GM13977 (cell line): ENCODE results near the gene TAF6.
A peak's percentile ranks its signal among the peaks of the same experiment; 100 is the strongest.

Source experiments
- DNase-seq: peaks from one replicate; pipeline ENCODE4 v3.0.0; 2012; ENCODE audit warnings: low spot score
- in situ Hi-C: fragments of 300-500 bp; cut with MboI; formaldehyde crosslinking; loops from one replicate; pipeline ENCODE4 v1.12.0; 2022; ENCODE audit warnings: low sequenced_read_pairs, low pct_unique_long_range_greater_than_20kb, mixed read lengths, inconsistent platforms; ENCODE audit not compliant: unreplicated experiment
- TF ChIP-seq, protein P1 (sequence below): IDR thresholded peaks from 2 replicates; pipeline ENCODE4 v1.5.1; 2012; ENCODE audit warnings: mild to moderate bottlenecking, control low read depth; ENCODE audit not compliant: insufficient read depth; ENCODE audit errors: extremely low read depth, missing control alignments

TAF6 gene

DNA sequence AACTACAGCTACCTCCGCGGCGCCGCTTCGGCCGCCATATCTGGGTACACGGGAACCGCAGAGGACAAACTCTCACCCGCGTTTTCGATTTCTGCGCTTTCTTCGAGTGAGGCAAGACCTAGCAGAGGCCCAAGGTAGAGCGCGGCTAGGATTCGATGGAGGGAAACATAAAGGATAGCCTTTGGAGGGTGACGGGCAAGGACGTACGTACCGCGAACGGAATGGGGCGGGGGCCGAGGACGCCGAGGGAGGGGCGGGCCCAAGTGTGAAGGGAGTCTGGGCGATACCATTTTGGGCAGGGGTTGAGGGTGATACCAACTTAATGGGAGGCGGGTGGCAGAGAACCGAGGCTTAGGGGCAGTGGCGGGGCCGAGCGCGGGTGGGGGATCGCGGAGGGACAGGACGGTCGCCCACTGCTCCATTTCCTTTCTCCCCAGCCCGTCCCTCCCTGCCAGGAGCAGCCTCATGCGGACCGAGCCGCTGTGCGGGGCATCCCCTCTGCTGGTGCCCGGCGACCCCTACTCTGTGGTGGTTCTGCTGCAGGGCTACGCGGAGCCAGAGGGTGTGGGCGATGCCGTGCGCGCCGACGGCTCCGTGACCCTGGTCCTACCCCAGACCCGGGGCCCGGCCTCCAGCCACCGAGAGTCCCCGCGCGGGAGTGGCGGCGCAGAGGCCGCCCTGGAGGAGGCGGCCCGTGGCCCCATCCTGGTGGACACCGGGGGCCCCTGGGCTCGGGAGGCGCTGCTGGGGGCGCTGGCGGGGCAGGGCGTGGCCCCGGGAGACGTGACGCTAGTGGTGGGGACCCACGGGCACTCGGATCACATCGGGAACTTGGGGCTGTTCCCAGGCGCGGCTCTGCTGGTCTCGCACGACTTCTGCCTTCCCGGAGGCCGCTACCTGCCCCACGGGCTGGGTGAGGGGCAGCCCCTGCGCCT is 8.0 kb upstream of the TAF6 start, which contains the start of gene MBLAC1:
MBLAC1 (plus strand) TSS at position 37 of the 935 bp plus-strand sequence; CDS start at position 466, 429 bp downstream.
- DNase-seq = peak; percentile 92
- in situ Hi-C loops = no loop called here
- TF ChIP-seq, protein P1, sequence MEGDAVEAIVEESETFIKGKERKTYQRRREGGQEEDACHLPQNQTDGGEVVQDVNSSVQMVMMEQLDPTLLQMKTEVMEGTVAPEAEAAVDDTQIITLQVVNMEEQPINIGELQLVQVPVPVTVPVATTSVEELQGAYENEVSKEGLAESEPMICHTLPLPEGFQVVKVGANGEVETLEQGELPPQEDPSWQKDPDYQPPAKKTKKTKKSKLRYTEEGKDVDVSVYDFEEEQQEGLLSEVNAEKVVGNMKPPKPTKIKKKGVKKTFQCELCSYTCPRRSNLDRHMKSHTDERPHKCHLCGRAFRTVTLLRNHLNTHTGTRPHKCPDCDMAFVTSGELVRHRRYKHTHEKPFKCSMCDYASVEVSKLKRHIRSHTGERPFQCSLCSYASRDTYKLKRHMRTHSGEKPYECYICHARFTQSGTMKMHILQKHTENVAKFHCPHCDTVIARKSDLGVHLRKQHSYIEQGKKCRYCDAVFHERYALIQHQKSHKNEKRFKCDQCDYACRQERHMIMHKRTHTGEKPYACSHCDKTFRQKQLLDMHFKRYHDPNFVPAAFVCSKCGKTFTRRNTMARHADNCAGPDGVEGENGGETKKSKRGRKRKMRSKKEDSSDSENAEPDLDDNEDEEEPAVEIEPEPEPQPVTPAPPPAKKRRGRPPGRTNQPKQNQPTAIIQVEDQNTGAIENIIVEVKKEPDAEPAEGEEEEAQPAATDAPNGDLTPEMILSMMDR = no peak

DNA sequence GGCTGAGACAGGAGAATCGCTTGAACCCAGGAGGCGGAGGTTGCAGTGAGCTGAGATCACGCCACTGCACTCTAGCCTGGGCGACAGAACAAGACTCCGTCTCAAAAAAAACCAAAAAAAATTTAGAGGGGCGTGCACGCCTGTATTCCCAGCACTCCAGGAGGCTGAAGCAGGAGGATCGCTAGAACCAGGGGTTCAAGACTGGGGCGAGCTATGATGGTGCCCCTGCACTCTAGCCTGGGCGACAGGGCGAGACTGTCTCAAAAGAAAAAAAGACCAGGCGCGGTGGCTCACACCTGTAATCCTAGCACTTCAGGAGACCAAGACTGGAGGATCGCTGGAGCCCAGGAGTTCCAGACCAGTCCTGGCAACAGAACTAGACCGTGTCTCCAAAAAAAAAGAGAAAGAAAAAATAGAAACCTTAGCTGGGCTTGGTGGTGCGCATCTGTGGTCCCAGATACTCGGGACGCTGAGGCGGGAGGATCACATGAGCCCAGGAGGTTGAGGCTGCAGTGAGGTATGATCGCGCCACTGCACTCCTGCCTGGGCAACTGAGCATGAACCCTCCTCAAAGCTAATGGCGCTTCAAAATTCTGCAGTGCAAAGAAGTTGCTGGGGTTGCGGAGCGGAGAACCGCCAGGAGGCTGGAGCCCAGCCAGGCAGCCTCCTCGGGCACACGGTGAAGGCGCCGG is 7.2 kb upstream of the TAF6 start:
- DNase-seq = no peak
- in situ Hi-C loops = no loop called here

DNA sequence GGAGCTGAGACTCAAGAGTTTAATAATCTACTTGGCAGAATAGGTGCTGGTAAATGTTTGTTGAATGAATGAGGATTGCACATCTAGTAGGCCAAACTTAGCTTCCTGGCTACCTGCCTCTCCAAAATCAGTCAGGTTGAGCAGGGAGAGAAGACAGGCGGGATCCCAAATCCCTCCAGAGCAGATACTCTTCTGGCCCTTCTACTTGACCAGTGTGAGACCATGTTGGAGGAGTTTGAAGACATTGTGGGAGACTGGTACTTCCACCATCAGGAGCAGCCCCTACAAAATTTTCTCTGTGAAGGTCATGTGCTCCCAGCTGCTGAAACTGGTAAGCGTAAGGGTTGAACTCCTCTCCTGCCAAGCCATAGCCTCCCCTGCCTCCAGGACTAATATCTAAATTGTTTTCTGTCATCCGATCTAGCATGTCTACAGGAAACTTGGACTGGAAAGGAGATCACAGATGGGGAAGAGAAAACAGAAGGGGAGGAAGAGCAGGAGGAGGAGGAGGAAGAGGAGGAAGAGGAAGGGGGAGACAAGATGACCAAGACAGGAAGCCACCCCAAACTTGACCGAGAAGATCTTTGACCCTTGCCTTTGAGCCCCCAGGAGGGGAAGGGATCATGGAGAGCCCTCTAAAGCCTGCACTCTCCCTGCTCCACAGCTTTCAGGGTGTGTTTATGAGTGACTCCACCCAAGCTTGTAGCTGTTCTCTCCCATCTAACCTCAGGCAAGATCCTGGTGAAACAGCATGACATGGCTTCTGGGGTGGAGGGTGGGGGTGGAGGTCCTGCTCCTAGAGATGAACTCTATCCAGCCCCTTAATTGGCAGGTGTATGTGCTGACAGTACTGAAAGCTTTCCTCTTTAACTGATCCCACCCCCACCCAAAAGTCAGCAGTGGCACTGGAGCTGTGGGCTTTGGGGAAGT is 5.4 kb upstream of the TAF6 start:
- in situ Hi-C loops = no loop called here
- TF ChIP-seq, protein P1 = no peak
- no peak for DNase-seq

More for the DNA sequence above, 7.2 kb upstream of the TAF6 start:
- TF ChIP-seq, protein P1 = no peak

DNA sequence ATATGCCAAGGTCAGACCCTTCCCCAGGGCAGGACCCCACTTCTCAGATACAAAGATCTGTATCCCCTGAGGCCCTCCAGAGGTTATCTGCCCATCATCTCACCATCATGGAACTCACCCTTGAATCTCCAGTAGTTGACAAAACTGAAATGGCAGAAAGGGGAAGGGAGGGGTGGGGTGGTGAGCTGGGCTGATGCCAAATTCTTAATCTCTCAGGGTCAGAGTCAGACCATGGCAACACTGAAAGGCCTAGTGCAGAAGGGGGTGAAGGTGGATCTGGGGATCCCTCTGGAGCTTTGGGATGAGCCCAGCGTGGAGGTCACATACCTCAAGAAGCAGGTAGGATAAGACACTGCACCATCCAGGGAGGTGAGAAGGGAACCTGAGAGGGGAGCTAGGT is 3.4 kb upstream of the TAF6 start:
- in situ Hi-C loops = no loop called here
- DNase-seq = no peak

DNA sequence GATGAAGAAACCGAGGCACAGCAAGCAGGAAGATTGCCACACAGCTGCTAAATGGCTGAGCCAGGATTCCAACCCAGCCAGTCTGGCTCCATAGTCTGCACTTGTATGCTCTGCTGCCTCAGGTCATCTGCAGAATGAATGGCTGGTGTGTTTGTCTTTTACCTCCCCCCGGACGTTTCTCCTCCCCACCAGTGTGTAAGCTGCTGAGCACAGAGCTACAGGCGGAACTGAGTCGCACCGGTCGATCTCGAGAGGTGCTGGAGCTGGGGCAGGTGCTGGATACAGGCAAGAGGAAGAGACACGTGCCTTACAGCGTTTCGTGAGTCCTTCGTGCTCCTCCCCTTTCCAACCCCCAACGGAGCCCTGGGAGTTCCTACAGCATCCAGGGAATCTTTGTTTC is 2.9 kb upstream of the TAF6 start:
- in situ Hi-C loops = no loop called here
- TF ChIP-seq, protein P1 = no peak
- DNase-seq = no peak

More for the DNA sequence above, 3.4 kb upstream of the TAF6 start:
- TF ChIP-seq, protein P1 = no peak

DNA sequence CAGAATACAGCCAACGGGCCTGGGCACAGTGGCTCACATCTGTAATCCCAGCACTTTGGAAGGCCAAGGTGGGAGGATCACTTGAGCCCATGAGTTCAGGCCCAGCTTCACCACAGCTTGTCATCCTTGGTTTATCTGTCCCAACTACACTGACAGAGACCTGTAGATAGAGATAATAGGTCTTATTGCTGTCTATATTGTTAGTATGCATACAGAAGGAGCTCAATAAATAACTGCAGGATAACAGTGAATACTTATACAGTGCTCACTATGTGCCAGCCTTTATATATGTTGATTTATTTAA is 1.5 kb upstream of the TAF6 start:
- in situ Hi-C loops = no loop called here
- TF ChIP-seq, protein P1 = no peak
- DNase-seq = no peak
